ENCODE data around the gene KPNA2. TPM values are rescaled to one million over a fixed set of nuclear protein-coding genes. Genes with fewer than 3 reads are reported as not detected.
"Not testable (repeated sequence)": the region's sequence is repeated elsewhere in the genome, so short reads cannot be mapped to it uniquely, and the experiment has no call there.

Gene KPNA2
- total RNA-seq, 1 donor from 2014 or later, result 104 TPM

GRCh38 chr17:68020409-68020756 is 15.2 kb upstream of the KPNA2 start:
- Mint-ChIP-seq H3K9me3 (ENCODE audit: unreplicated experiment) (no peaks in the 10 kb centered on the region), H3K4me3 (ENCODE audit: unreplicated experiment) (peak overlapping the region; percentile 91), H3K4me1 (ENCODE audit: unreplicated experiment) (peaks cover 11% of the 10 kb centered on the region), H3K27ac (ENCODE audit: unreplicated experiment) (peak overlapping the region; percentile 68), H3K27me3 (ENCODE audit: unreplicated experiment) (peaks cover 21% of the 10 kb centered on the region), H3K36me3 (ENCODE audit: low read depth, unreplicated experiment) (peaks cover 8% of the 10 kb centered on the region)
- no peak for DNase-seq (ENCODE audit: low spot score)
- no peak for TF ChIP-seq CTCF (IDR thresholded peaks at IDR 0.05; ENCODE audit: unreplicated experiment)

GRCh38 chr17:68020791-68021190 is 14.7 kb upstream of the KPNA2 start:
- peak overlapping the region; percentile 91 for H3K4me3 Mint-ChIP-seq (ENCODE audit: unreplicated experiment)
- H3K27me3 Mint-ChIP-seq (ENCODE audit: unreplicated experiment), result peaks cover 18% of the 10 kb centered on the region
- DNase-seq (ENCODE audit: low spot score); H3K9me3 Mint-ChIP-seq (ENCODE audit: unreplicated experiment); H3K36me3 Mint-ChIP-seq (ENCODE audit: low read depth, unreplicated experiment): not testable (repeated sequence)
- peaks cover 11% of the 10 kb centered on the region for H3K4me1 Mint-ChIP-seq (ENCODE audit: unreplicated experiment)
- H3K27ac Mint-ChIP-seq (ENCODE audit: unreplicated experiment), result peak overlapping the region; percentile 68

GRCh38 chr17:68021963-68022362 is 13.6 kb upstream of the KPNA2 start:
- Mint-ChIP-seq H3K4me3 (ENCODE audit: unreplicated experiment) (no peak overlapping the region), H3K27ac (ENCODE audit: unreplicated experiment) (no peak overlapping the region), H3K36me3 (ENCODE audit: low read depth, unreplicated experiment) (peaks cover 8% of the 10 kb centered on the region), H3K27me3 (ENCODE audit: unreplicated experiment) (peaks cover 18% of the 10 kb centered on the region), H3K4me1 (ENCODE audit: unreplicated experiment) (peaks cover 11% of the 10 kb centered on the region), H3K9me3 (ENCODE audit: unreplicated experiment) (no peaks in the 10 kb centered on the region)
- DNase-seq (ENCODE audit: low spot score), result no peak
- no peak for TF ChIP-seq CTCF (IDR thresholded peaks at IDR 0.05; ENCODE audit: unreplicated experiment)

GRCh38 chr17:68022547-68022946 is 13.0 kb upstream of the KPNA2 start:
- DNase-seq (ENCODE audit: low spot score); H3K9me3 Mint-ChIP-seq (ENCODE audit: unreplicated experiment); H3K36me3 Mint-ChIP-seq (ENCODE audit: low read depth, unreplicated experiment); H3K27ac Mint-ChIP-seq (ENCODE audit: unreplicated experiment); H3K4me3 Mint-ChIP-seq (ENCODE audit: unreplicated experiment): not testable (repeated sequence)
- H3K4me1 Mint-ChIP-seq (ENCODE audit: unreplicated experiment), result peaks cover 11% of the 10 kb centered on the region
- H3K27me3 Mint-ChIP-seq (ENCODE audit: unreplicated experiment), result peaks cover 18% of the 10 kb centered on the region

GRCh38 chr17:68029512-68030215 is 5.9 kb upstream of the KPNA2 start:
- Mint-ChIP-seq H3K36me3 (ENCODE audit: low read depth, unreplicated experiment) (no peaks in the 10 kb centered on the region), H3K9me3 (ENCODE audit: unreplicated experiment) (no peaks in the 10 kb centered on the region), H3K4me1 (ENCODE audit: unreplicated experiment) (no peaks in the 10 kb centered on the region), H3K4me3 (ENCODE audit: unreplicated experiment) (no peak overlapping the region), H3K27me3 (ENCODE audit: unreplicated experiment) (no peaks in the 10 kb centered on the region), H3K27ac (ENCODE audit: unreplicated experiment) (no peak overlapping the region)
- no peak for DNase-seq (ENCODE audit: low spot score)
- TF ChIP-seq CTCF (IDR thresholded peaks at IDR 0.05; ENCODE audit: unreplicated experiment), result no peak

GRCh38 chr17:68033636-68034451 is 1.7 kb upstream of the KPNA2 start:
- DNase-seq (ENCODE audit: low spot score), result peak; percentile 42
- Mint-ChIP-seq H3K36me3 (ENCODE audit: low read depth, unreplicated experiment) (peaks cover 9% of the 10 kb centered on the region), H3K27ac (ENCODE audit: unreplicated experiment) (peak overlapping the region; percentile 84), H3K4me3 (ENCODE audit: unreplicated experiment) (no peak overlapping the region), H3K9me3 (ENCODE audit: unreplicated experiment) (no peaks in the 10 kb centered on the region), H3K4me1 (ENCODE audit: unreplicated experiment) (peaks cover 9% of the 10 kb centered on the region), H3K27me3 (ENCODE audit: unreplicated experiment) (peaks cover 3% of the 10 kb centered on the region)
- TF ChIP-seq CTCF (IDR thresholded peaks at IDR 0.05; ENCODE audit: unreplicated experiment), result no peak
